ENCODE measurements around the gene LCE7A.

GRCh38 chr1:152866321-152866720, 6.5 kb downstream of the LCE7A start:
- TF ChIP-seq EZH2 (IDR thresholded peaks at IDR 0.05; ENCODE audit: borderline replicate concordance, insufficient read depth, low read depth, low read length, poor library complexity, severe bottlenecking) (no peak), CTCF (IDR thresholded peaks at IDR 0.05) (no peak)

Measured in B cell (primary cell).